GM12878 (cell line): Measurements from ENCODE around the gene GNPTAB. TPM values are rescaled to one million over a fixed set of nuclear protein-coding genes. Genes with fewer than 3 reads are reported as not detected.

Source experiments
- ATAC-seq: fragments of 200-7000 bp; cut with Tn5 transposase; 3 replicates; pipeline ENCODE4 v1.9.1; 2020; ENCODE audit warnings: mild to moderate bottlenecking, moderate library complexity
- BruUV-seq: library from RNA; stranded (reverse); fragments of 400-500 nt; replicated peaks from 2 replicates; lab custom pipeline; 2021; lab: Mats Ljungman, UMichigan
- CTCF ChIA-PET: fragments of 300-600 bp; sonication (Branson Sonifier 250); formaldehyde crosslinking; extraction: SDS; loops from one replicate; lab custom pipeline; 2021; ENCODE audit warnings: inconsistent platforms; lab: Yijun Ruan, JAX
- POLR2A ChIA-PET: fragments of 350-600 bp; formaldehyde crosslinking; extraction: SDS; loops from one replicate; lab custom pipeline; 2021; ENCODE audit warnings: inconsistent platforms; lab: Charles Lee
- RAD21 ChIA-PET: fragments of 300-600 bp; sonication (Branson Sonifier 250); formaldehyde crosslinking; loops from one replicate; lab custom pipeline; 2023; ENCODE audit warnings: antibody characterized with exemption; ENCODE audit not compliant: unreplicated experiment; lab: Charles Lee
- SMC1A ChIA-PET: fragments of 300-600 bp; sonication (Branson Sonifier 250); formaldehyde crosslinking; loops from one replicate; lab custom pipeline; 2023; ENCODE audit not compliant: unreplicated experiment, uncharacterized antibody; lab: Charles Lee
- DNase-seq: peaks from one replicate; pipeline ENCODE4 v3.0.0-alpha.2; 2011; ENCODE audit warnings: low read depth, low spot score
- FAIRE-seq: peaks from 3 replicates; lab custom pipeline; 2011; peaks lifted over from hg19 to GRCh38; lab: Jason Lieb, UNC
- H2AFZ ChIP-seq: 2 replicates; pipeline ENCODE4 v1.6.0; 2011; ENCODE audit warnings: low read depth, low read length, control low read depth; ENCODE audit not compliant: control insufficient read depth
- H3K27ac ChIP-seq: 2 replicates; pipeline ENCODE4 v1.5.1; 2011; ENCODE audit warnings: control low read depth; ENCODE audit not compliant: control insufficient read depth, insufficient read depth
- H3K27me3 ChIP-seq, 2 experiments: replicated peaks in 1 of 2; 2 replicates each; pipeline versions ENCODE4 v1.6.0 to v1.6.1; 2011; ENCODE audit warnings: low read length in 1 of 2; ENCODE audit not compliant: control insufficient read depth in 2 of 2, insufficient read depth in 2 of 2
- H3K36me3 ChIP-seq, 2 experiments: 2 replicates each; pipeline ENCODE4 v1.5.1; 2011; ENCODE audit warnings: low read length in 1 of 2; ENCODE audit not compliant: control insufficient read depth in 2 of 2, insufficient read depth in 2 of 2
- H3K4me1 ChIP-seq: 2 replicates; pipeline ENCODE4 v1.6.1; 2011; ENCODE audit warnings: mild to moderate bottlenecking, low read length, moderate library complexity, mixed read lengths; ENCODE audit not compliant: control insufficient read depth, insufficient read depth
- H3K4me2 ChIP-seq: 2 replicates; pipeline ENCODE4 v1.6.0; 2011; ENCODE audit warnings: control low read depth; ENCODE audit not compliant: control insufficient read depth, insufficient read depth
- H3K4me3 ChIP-seq: fragments of 200-600 bp; sonication (generic); 2 replicates; pipeline ENCODE4 v1.5.1; 2016
- H3K79me2 ChIP-seq: 2 replicates; pipeline ENCODE4 v1.6.0; 2011; ENCODE audit warnings: low read length; ENCODE audit not compliant: control insufficient read depth, insufficient read depth
- H3K9ac ChIP-seq: 2 replicates; pipeline ENCODE4 v1.8.0; 2011; ENCODE audit warnings: low read length, control low read depth, mixed read lengths; ENCODE audit not compliant: control insufficient read depth, insufficient read depth
- H3K9me3 ChIP-seq: replicated peaks from 3 replicates; pipeline ENCODE4 v1.5.1; 2011; ENCODE audit warnings: mild to moderate bottlenecking, low read length; ENCODE audit not compliant: control insufficient read depth, insufficient read depth
- H4K20me1 ChIP-seq: 2 replicates; pipeline ENCODE4 v1.6.0; 2011; ENCODE audit not compliant: control insufficient read depth, insufficient read depth
- BCL11A ChIP-seq: IDR thresholded peaks from 2 replicates; pipeline ENCODE4 v1.6.1; 2011; ENCODE audit warnings: low read depth, low read length
- FOXK2 ChIP-seq: fragments of 450-650 bp; IDR thresholded peaks from 2 replicates; pipeline ENCODE4 v1.6.1; 2017; ENCODE audit warnings: mild to moderate bottlenecking, moderate library complexity
- GATAD2B ChIP-seq: fragments of 450-650 bp; conservative IDR thresholded peaks from 2 replicates; pipeline ENCODE4 v1.6.1; 2017; ENCODE audit warnings: low read depth, mild to moderate bottlenecking, moderate library complexity
- JUNB ChIP-seq: IDR thresholded peaks from 2 replicates; pipeline ENCODE4 v1.6.1; 2016; ENCODE audit warnings: antibody characterized with exemption, mild to moderate bottlenecking
- NR2C1 ChIP-seq: fragments of 450-650 bp; IDR thresholded peaks from 2 replicates; pipeline ENCODE4 v1.6.1; 2017; ENCODE audit warnings: antibody characterized with exemption, mild to moderate bottlenecking, moderate library complexity
- PML ChIP-seq: IDR thresholded peaks from 2 replicates; pipeline ENCODE4 v1.6.1; 2012; ENCODE audit warnings: low read length, inconsistent platforms
- RAD51 ChIP-seq: fragments of 450-650 bp; IDR thresholded peaks from 2 replicates; pipeline ENCODE4 v1.6.1; 2016; ENCODE audit warnings: moderate library complexity, mild to moderate bottlenecking, inconsistent platforms
- SP1 ChIP-seq: IDR thresholded peaks from one replicate; pipeline ENCODE4 v1.6.1; 2011; ENCODE audit warnings: low read depth, low read length
- SREBF1 ChIP-seq: IDR thresholded peaks from 2 replicates; pipeline ENCODE4 v1.6.1; 2012; ENCODE audit warnings: mild to moderate bottlenecking, low read length
- TAF1 ChIP-seq: IDR thresholded peaks from 2 replicates; pipeline ENCODE4 v1.6.1; 2011; ENCODE audit warnings: mild to moderate bottlenecking, low read depth, low read length, borderline replicate concordance
- WGBS: methylation state at CpG from one replicate; pipeline ENCODE4 v1.1.6; 2016; ENCODE audit warnings: low lambda C conversion rate; ENCODE audit not compliant: insufficient replicate concordance, insufficient coverage; ENCODE audit errors: missing lambda C conversion rate; 5-methylcytosine and 5-hydroxymethylcytosine counted together
- in situ Hi-C: fragments of 300-500 bp; cut with MboI; formaldehyde crosslinking; loops from 9 replicates; pipeline ENCODE4 v1.14.3; 2018; ENCODE audit warnings: mixed read lengths
- intact Hi-C: fragments of 100-400 bp; cut with micrococcal nuclease; formaldehyde crosslinking; loops from one replicate; pipeline ENCODE4 v1.14.2; 2022; ENCODE audit not compliant: unreplicated experiment
- polyA plus RNA-seq, 11 experiments: library from polyadenylated mRNA; depleted of rRNA in 4 of 11; unstranded in 6 of 11; stranded (reverse) in 5 of 11; fragments of >200 nt; fragmentation: Nextera tagmentation in 4 of 11; fragmentation: Illumina TruSeq in 1 of 11; extraction: Ambion mirVana in 4 of 11; extraction: Trizol in 1 of 11; gene quantifications; 1 replicate in 1 of 11; 2 replicates in 10 of 11; pipeline versions ENCODE4 v1.2.1 to v1.2.3, GENCODE V29; 2011 to 2016; ENCODE audit warnings: inconsistent platforms in 2 of 11, missing spikeins in 2 of 11, low read depth in 1 of 11
- total RNA-seq, 4 experiments: library from RNA; depleted of rRNA in 3 of 4; stranded (reverse); fragments of >200 nt in 3 of 4; fragmentation: Illumina TruSeq in 1 of 4; extraction: Trizol in 1 of 4; gene quantifications; 2 replicates each; pipeline versions ENCODE4 v1.2.1 to v1.2.3, GENCODE V29; 2013 to 2021
- TF ChIP-seq, protein P1 (sequence below): fragments of 450-650 bp; IDR thresholded peaks from 2 replicates; pipeline ENCODE4 v1.6.1; 2017; ENCODE audit warnings: borderline replicate concordance
- TF ChIP-seq, protein P2 (sequence below): fragments of 450-650 bp; IDR thresholded peaks from 2 replicates; pipeline ENCODE4 v1.6.1; 2016; ENCODE audit warnings: mild to moderate bottlenecking, moderate library complexity, borderline replicate concordance

The GNPTAB gene
- total and polyA plus RNA-seq, 10 of the 15 experiments (the other 5 are each of a cell fraction or from before 2014, with no cell fraction given) = 9.8 to 38.9 (median 35.3) TPM

- H3K9me3 ChIP-seq = peaks cover 4% of the 10 kb centered on the region; the same call in 2 of the 3 replicates
- FAIRE-seq (no peak), DNase-seq (no peak), ATAC-seq (no peak)
- H2AFZ ChIP-seq = no peak overlapping the region
- ChIA-PET POLR2A (interaction anchor here (0.5 to 0.7 kb wide), 2 partner anchors 8 to 42 kb away, joined by 3 to 5 read pairs; no protein-coding TSS in a partner anchor), SMC1A (interaction anchor here (1.0 to 1.4 kb wide), 4 partner anchors 8 to 54 kb away, joined by 3 to 5 read pairs (median 3); no protein-coding TSS in a partner anchor), CTCF (interaction anchor here (0.8 to 2.0 kb wide), 2 partner anchors 9 to 28 kb away, joined by 3 to 6 read pairs; no protein-coding TSS in a partner anchor), RAD21 (no interaction called here)
- no peaks in the 10 kb centered on the region for H4K20me1 ChIP-seq
- TF ChIP-seq BCL11A (no peak), JUNB (no peak), RAD51 (no peak), NR2C1 (no peak), SREBF1 (no peak), FOXK2 (no peak), TAF1 (no peak), PML (no peak), GATAD2B (no peak), SP1 (no peak)
- TF ChIP-seq, protein P1, sequence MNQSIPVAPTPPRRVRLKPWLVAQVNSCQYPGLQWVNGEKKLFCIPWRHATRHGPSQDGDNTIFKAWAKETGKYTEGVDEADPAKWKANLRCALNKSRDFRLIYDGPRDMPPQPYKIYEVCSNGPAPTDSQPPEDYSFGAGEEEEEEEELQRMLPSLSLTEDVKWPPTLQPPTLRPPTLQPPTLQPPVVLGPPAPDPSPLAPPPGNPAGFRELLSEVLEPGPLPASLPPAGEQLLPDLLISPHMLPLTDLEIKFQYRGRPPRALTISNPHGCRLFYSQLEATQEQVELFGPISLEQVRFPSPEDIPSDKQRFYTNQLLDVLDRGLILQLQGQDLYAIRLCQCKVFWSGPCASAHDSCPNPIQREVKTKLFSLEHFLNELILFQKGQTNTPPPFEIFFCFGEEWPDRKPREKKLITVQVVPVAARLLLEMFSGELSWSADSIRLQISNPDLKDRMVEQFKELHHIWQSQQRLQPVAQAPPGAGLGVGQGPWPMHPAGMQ = no peak
- TF ChIP-seq, protein P2, sequence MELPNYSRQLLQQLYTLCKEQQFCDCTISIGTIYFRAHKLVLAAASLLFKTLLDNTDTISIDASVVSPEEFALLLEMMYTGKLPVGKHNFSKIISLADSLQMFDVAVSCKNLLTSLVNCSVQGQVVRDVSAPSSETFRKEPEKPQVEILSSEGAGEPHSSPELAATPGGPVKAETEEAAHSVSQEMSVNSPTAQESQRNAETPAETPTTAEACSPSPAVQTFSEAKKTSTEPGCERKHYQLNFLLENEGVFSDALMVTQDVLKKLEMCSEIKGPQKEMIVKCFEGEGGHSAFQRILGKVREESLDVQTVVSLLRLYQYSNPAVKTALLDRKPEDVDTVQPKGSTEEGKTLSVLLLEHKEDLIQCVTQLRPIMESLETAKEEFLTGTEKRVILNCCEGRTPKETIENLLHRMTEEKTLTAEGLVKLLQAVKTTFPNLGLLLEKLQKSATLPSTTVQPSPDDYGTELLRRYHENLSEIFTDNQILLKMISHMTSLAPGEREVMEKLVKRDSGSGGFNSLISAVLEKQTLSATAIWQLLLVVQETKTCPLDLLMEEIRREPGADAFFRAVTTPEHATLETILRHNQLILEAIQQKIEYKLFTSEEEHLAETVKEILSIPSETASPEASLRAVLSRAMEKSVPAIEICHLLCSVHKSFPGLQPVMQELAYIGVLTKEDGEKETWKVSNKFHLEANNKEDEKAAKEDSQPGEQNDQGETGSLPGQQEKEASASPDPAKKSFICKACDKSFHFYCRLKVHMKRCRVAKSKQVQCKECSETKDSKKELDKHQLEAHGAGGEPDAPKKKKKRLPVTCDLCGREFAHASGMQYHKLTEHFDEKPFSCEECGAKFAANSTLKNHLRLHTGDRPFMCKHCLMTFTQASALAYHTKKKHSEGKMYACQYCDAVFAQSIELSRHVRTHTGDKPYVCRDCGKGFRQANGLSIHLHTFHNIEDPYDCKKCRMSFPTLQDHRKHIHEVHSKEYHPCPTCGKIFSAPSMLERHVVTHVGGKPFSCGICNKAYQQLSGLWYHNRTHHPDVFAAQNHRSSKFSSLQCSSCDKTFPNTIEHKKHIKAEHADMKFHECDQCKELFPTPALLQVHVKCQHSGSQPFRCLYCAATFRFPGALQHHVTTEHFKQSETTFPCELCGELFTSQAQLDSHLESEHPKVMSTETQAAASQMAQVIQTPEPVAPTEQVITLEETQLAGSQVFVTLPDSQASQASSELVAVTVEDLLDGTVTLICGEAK = no peak
- no peaks in the 10 kb centered on the region for H3K27me3 ChIP-seq
- H3K79me2 ChIP-seq = no peaks in the 10 kb centered on the region
- no peaks in the 10 kb centered on the region for H3K36me3 ChIP-seq
- no peak overlapping the region for H3K27ac ChIP-seq
- H3K9ac ChIP-seq = no peak overlapping the region
- no peak overlapping the region for H3K4me2 ChIP-seq
- intact Hi-C loops = no loop called here
- no TSS peak for BruUV-seq
- 88% methylated on average over 13 of the region's 13 CpGs for WGBS
- in situ Hi-C loops = no loop called here
- H3K4me1 ChIP-seq = no peaks in the 10 kb centered on the region
- H3K4me3 ChIP-seq = no peak overlapping the region
These were observed 36.0 kb upstream of the GNPTAB start for GRCh38 chr12:101866615-101867373.
